Nephron progenitor cell (in vitro differentiated cells): ENCODE data around the gene ZNF2.

Experiments used
- DNase-seq: peaks from one replicate; pipeline ENCODE4 v3.0.0; 2021
- H3K27ac Mint-ChIP-seq: 2 replicates; pipeline ENCODE4 v1.8.0; 2021; ENCODE audit warnings: mild to moderate bottlenecking, moderate library complexity, mixed read lengths
- H3K27me3 Mint-ChIP-seq: 2 replicates; pipeline ENCODE4 v1.8.0; 2021; ENCODE audit warnings: mild to moderate bottlenecking, low read depth, mixed read lengths; ENCODE audit not compliant: poor library complexity
- H3K36me3 Mint-ChIP-seq: 2 replicates; pipeline ENCODE4 v1.8.0; 2021; ENCODE audit warnings: low read depth, mixed read lengths
- H3K4me1 Mint-ChIP-seq: 2 replicates; pipeline ENCODE4 v1.8.0; 2021; ENCODE audit warnings: mixed read lengths
- H3K4me3 Mint-ChIP-seq: 2 replicates; pipeline ENCODE4 v1.8.0; 2021; ENCODE audit warnings: mild to moderate bottlenecking, moderate library complexity, mixed read lengths
- H3K9me3 Mint-ChIP-seq: 2 replicates; pipeline ENCODE4 v1.8.0; 2021; ENCODE audit warnings: mild to moderate bottlenecking, moderate library complexity, mixed read lengths
- TF ChIP-seq, protein P1 (sequence below): fragments of 200-600 bp; sonication (generic); IDR thresholded peaks from 2 replicates; pipeline ENCODE4 v1.5.0; 2021; ENCODE audit warnings: antibody characterized with exemption

Gene ZNF2

GRCh38 chr2:95143838-95144237, 21.8 kb upstream of the ZNF2 start:
- H3K9me3 Mint-ChIP-seq: peaks cover 98% of the 10 kb centered on the region
- DNase-seq: no peak
- peaks cover 86% of the 10 kb centered on the region for H3K36me3 Mint-ChIP-seq
- TF ChIP-seq, protein P1, sequence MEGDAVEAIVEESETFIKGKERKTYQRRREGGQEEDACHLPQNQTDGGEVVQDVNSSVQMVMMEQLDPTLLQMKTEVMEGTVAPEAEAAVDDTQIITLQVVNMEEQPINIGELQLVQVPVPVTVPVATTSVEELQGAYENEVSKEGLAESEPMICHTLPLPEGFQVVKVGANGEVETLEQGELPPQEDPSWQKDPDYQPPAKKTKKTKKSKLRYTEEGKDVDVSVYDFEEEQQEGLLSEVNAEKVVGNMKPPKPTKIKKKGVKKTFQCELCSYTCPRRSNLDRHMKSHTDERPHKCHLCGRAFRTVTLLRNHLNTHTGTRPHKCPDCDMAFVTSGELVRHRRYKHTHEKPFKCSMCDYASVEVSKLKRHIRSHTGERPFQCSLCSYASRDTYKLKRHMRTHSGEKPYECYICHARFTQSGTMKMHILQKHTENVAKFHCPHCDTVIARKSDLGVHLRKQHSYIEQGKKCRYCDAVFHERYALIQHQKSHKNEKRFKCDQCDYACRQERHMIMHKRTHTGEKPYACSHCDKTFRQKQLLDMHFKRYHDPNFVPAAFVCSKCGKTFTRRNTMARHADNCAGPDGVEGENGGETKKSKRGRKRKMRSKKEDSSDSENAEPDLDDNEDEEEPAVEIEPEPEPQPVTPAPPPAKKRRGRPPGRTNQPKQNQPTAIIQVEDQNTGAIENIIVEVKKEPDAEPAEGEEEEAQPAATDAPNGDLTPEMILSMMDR: no peak
- H3K27ac Mint-ChIP-seq: no peak overlapping the region
- no peaks in the 10 kb centered on the region for H3K4me1 Mint-ChIP-seq
- H3K4me3 Mint-ChIP-seq: no peak overlapping the region
- H3K27me3 Mint-ChIP-seq: no peaks in the 10 kb centered on the region

- peaks cover 100% of the 10 kb centered on the region for H3K36me3 Mint-ChIP-seq
- H3K4me3 Mint-ChIP-seq: no peak overlapping the region
- DNase-seq: no peak
- H3K4me1 Mint-ChIP-seq: no peaks in the 10 kb centered on the region
- H3K27me3 Mint-ChIP-seq: no peaks in the 10 kb centered on the region
- H3K27ac Mint-ChIP-seq: no peak overlapping the region
- peaks cover 100% of the 10 kb centered on the region for H3K9me3 Mint-ChIP-seq
- TF ChIP-seq, protein P1: no peak
Measured at GRCh38 chr2:95149397-95149984, 16.1 kb upstream of the ZNF2 start.

DNA sequence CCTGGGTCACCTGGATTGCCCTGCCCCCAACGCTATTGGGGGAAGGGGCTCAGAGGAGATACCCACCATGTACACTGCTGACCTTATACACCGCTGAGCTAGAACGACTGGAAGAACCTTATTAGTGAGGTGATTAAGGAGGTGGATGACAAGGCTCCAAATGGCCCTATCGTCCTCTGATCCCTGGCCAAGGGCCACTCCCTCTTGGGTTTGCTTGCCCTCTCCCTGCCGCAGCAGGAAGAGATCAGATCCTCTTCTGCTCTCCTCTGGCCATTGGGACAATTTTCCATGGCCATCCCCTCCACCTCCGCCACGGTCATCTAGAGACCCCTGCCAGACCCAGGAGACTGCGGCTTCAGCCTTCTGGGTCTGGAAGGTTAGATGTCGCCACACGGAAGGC, 7.2 kb upstream of the ZNF2 start:
- Mint-ChIP-seq H3K4me1 (peaks cover 10% of the 10 kb centered on the region), H3K27ac (no peak overlapping the region), H3K9me3 (peaks cover 51% of the 10 kb centered on the region), H3K4me3 (peak overlapping the region; percentile 89), H3K36me3 (peaks cover 59% of the 10 kb centered on the region), H3K27me3 (no peaks in the 10 kb centered on the region)
- DNase-seq: no peak
- TF ChIP-seq, protein P1: no peak

GRCh38 chr2:95158891-95159619, 6.6 kb upstream of the ZNF2 start:
- TF ChIP-seq, protein P1: no peak
- peaks cover 55% of the 10 kb centered on the region for H3K36me3 Mint-ChIP-seq
- peaks cover 16% of the 10 kb centered on the region for H3K4me1 Mint-ChIP-seq
- H3K27me3 Mint-ChIP-seq: no peaks in the 10 kb centered on the region
- no peak overlapping the region for H3K27ac Mint-ChIP-seq
- peak overlapping the region; percentile 89 for H3K4me3 Mint-ChIP-seq
- no peak for DNase-seq
- H3K9me3 Mint-ChIP-seq: peaks cover 45% of the 10 kb centered on the region

DNA sequence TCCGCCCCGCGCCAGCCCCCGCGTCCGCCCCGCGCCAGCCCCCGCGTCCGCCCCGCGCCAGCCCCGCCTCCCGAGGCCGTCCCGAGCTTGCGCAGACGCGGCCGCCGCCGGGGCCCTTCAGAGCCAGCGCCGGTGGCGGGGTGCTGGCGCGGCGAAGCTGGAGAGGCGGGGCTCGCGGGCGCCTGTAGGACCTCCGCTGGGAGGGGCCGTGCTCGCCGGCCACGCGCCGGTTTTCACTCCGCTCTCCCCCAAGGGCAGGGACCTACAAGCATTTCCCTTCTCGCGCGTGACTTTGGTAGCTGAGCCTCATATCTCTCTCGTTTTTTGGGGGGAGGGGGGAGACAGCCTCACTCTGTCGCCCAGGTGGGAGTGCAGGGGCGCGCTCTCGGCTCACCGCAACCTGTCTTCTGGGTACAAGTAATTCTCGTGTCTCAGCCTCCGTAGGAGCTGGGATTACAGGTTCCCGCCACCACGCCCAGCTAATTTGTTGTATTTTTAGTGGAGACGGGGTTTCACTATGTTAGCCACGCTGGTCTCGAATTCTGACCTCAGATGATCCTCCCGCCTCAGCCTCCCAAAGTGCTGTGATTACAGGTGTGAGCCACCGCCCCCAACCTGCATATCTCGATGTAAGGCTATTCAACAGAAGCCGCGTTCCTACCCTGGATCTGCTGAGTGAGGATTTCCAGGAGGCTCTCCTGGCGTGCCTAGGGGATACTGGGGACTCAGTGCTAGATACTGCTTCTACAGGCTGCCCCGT, 5.7 kb upstream of the ZNF2 start, which contains the start of gene ZNF514:
Gene ZNF514 (minus strand): TSS at position 159 of the 760 bp plus-strand sequence. CDS start 6,595 bp downstream, outside the sequence.
- H3K27me3 Mint-ChIP-seq: no peaks in the 10 kb centered on the region
- peak; percentile 88 for DNase-seq
- peaks cover 24% of the 10 kb centered on the region for H3K4me1 Mint-ChIP-seq
- peak within 1 kb of the TSS; percentile 89 for H3K4me3 Mint-ChIP-seq
- H3K9me3 Mint-ChIP-seq: peaks cover 42% of the 10 kb centered on the region
- peaks cover 46% of the 10 kb centered on the region for H3K36me3 Mint-ChIP-seq
- TF ChIP-seq, protein P1: no peak
- no peak within 1 kb of the TSS for H3K27ac Mint-ChIP-seq
